ENCODE results near the gene SHC1. TPM values are rescaled to one million over a fixed set of nuclear protein-coding genes. Genes with fewer than 3 reads are reported as not detected.

SHC1 gene
- total RNA-seq, 2 experiments from 2014 or later = 45.9 to 65.7 TPM

DNA sequence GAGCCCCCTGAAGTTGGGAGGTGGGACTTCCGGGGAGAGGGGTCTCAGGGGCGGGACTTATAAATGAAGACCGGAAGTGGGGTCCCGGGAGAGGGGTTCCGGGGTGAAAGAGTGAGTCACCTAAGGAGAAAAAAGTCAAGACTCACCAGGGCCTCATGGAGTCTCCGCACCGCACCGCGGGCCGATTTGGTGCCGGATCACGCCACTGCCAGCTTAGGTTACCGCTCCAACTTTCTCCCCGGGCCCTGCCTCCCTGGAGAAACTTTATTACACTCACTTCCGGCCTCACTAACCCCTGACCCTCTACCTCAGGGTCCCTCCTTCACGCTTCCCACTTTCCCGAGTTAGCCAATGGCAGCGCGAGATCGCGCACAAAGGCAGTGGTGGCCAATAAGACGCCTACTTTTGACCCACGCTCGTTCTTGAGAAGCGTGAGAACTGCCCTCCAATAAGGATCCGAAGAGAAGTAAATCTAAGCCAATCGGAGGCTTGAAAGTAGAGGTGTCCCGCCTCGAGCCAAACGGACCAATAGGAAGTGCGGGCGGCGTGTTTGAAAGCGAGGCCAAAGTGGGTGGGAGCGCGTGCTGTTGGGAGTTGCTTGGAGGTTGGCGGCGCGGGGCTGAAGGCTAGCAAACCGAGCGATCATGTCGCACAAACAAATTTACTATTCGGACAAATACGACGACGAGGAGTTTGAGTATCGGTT is 3.7 kb upstream of the SHC1 start, which contains the start of gene CKS1B:
Gene CKS1B, plus strand, starts transcription at position 580 of the 706 bp plus-strand sequence. Its CDS starts 65 bp downstream, at position 645.
- Mint-ChIP-seq H3K4me1 (peaks cover 30% of the 10 kb centered on the region), H3K9me3 (ENCODE audit: low read depth) (no peaks in the 10 kb centered on the region), H3K27me3 (no peaks in the 10 kb centered on the region), H3K4me3 (no peak within 1 kb of the TSS), H3K27ac (no peak within 1 kb of the TSS), H3K36me3 (ENCODE audit: low read depth) (peaks cover 25% of the 10 kb centered on the region)
- intact Hi-C loops (cut with DNase I, micrococcal nuclease) = loop anchor here (1.0 to 10.0 kb wide), 19 partner anchors 9 to 789 kb away; partner anchors contain the start of genes FLAD1 (in 2 of the 2), UBE2Q1 (in 2 of the 2), ADAM15 (in 1 of the 2) and ADAR (in 1 of the 2)
- CTCF ChIA-PET = interaction anchor here (0.5 to 2.9 kb wide), 10 partner anchors 13 to 1472 kb away, joined by 3 to 15 read pairs (median 3); partner anchors contain the start of genes ADAM15, PBXIP1 and PYGO2
- peak; percentile 86 for ATAC-seq
- POLR2A ChIA-PET = interaction anchor here (0.6 to 2.3 kb wide), 11 partner anchors 9 to 640 kb away, joined by 3 to 12 read pairs (median 5); partner anchors contain the start of genes LENEP, PMVK and PYGO2
- peak; percentile 98 for DNase-seq

DNA sequence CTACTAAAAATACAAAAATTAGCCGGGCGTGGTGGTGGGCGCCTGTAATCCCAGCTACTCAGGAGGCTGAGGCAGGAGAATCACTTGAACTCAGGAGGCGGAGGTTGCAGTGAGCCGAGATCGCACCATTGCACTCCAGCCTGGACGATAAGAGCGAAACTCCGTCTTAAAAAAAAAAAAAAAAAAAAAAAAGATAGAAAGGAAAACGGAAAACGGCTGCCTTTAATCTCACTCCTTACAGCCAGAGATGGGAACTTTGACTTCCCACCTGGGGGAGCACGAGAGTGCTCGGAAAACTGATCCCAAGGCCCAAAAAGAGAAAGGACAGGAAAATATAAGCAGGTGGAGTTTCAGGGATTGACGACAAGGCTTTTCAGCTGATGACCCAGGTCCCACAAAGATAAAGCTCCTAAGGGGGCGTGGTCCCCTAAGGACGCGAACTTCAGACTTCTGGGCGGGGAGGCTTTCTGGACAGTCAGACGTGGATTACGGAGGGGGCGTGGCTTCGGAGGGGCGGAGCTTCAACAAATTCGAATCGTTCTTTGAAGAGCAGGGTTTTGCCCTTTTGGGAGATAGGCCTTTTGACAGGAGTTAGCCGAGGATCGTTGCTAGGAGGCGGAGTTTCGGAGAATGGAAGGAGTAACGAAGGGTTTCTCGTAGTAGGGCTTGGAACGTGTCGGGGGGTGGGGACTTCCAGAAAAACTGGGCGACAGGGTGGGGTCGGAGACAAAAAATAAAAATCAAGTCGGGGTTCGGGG is 3.0 kb upstream of the SHC1 start:
- DNase-seq (peak; percentile 98), ATAC-seq (peak; percentile 30)
- POLR2A ChIA-PET = interaction anchor here (0.6 to 2.3 kb wide), 14 partner anchors 8 to 639 kb away, joined by 3 to 12 read pairs (median 4); partner anchors contain the start of genes FLAD1, LENEP, PBXIP1 and PMVK
- no peaks in the 10 kb centered on the region for H3K9me3 Mint-ChIP-seq (ENCODE audit: low read depth)
- H3K27me3 Mint-ChIP-seq = no peaks in the 10 kb centered on the region
- peaks cover 25% of the 10 kb centered on the region for H3K36me3 Mint-ChIP-seq (ENCODE audit: low read depth)
- CTCF ChIA-PET = interaction anchor here (0.6 to 2.9 kb wide), 10 partner anchors 12 to 198 kb away, joined by 3 to 15 read pairs (median 3); partner anchors contain the start of genes ADAM15, PBXIP1 and PYGO2
- no peak overlapping the region for H3K27ac Mint-ChIP-seq
- intact Hi-C loops (cut with DNase I, micrococcal nuclease) = loop anchor here (1.0 to 10.0 kb wide), 19 partner anchors 10 to 789 kb away; partner anchors contain the start of genes FLAD1 (in 2 of the 2), PYGO2 (in 2 of the 2), UBE2Q1 (in 2 of the 2) and ADAM15 (in 1 of the 2)
- peaks cover 34% of the 10 kb centered on the region for H3K4me1 Mint-ChIP-seq
- no peak overlapping the region for H3K4me3 Mint-ChIP-seq

DNA sequence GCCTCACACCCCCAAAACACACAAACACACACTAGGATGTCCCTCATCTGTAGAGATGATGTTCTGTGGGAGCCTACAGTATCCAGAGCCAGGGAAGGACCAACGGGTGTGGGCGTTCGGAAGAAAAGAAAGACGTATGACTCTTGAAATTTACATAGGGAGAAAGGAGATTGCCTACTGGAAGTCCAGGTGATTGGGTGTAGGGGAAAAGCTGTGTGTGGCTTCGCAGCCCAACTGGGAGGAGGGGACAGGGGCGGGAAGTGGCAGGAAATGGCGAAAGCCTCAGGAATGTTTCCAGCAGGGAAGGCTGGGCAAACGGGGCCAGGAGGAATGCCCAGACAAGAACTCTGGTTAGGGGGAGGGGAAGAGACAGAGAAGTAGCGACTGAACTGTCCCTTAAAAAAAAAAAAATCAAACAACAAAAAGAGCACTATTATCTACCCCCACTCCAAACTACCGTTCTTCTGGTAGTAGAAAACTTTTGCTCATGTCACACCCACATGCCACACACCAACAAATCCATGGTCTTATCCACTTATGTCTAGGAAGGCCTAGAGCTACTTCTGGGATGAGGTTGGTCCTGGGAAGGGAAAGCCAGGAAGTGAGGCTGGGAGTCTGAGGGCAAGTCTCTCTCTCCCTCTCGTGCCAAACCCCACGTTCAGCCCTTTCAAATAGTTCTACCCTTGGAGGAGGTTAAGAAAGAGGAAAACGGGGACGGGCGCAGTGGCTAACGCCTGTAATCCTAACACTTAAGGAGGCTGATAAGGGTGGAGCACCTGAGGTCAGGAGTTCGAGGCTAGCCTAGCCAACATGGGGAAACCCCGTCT is 2.2 kb upstream of the SHC1 start:
- Mint-ChIP-seq H3K27ac (no peak overlapping the region), H3K36me3 (ENCODE audit: low read depth) (peaks cover 23% of the 10 kb centered on the region), H3K4me1 (peaks cover 37% of the 10 kb centered on the region), H3K9me3 (ENCODE audit: low read depth) (no peaks in the 10 kb centered on the region), H3K4me3 (no peak overlapping the region), H3K27me3 (no peaks in the 10 kb centered on the region)
- ATAC-seq = no peak
- no peak for DNase-seq
- POLR2A ChIA-PET = interaction anchor here (0.6 to 2.3 kb wide), 5 partner anchors 17 to 64 kb away, joined by 3 to 12 read pairs (median 4); partner anchors contain the start of genes PBXIP1 and PMVK
- CTCF ChIA-PET = interaction anchor here (0.9 to 2.9 kb wide), 8 partner anchors 8 to 119 kb away, joined by 3 to 12 read pairs (median 3); partner anchors contain the start of genes ADAM15 and PMVK
- intact Hi-C loops (cut with DNase I, micrococcal nuclease) = loop anchor here in 1 of 2 experiments (1.0 to 10.0 kb wide), 3 partner anchors 11 to 788 kb away; partner anchors contain the start of genes DAP3, PYGO2 and YY1AP1

DNA sequence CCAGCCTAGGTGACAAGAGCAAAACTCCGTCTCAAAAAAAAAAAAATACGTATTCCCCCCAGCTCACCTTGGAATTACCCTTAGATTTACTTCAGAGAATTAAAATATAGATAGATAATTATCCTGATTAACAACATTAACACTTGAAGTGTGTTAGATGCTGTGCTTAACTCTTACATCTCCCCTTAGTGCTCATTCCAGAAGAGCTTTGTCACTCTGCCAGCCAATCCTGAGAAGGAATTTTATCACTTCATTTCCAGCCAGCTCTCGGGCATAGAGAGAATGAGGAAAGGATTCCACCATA is 1.6 kb upstream of the SHC1 start:
- Mint-ChIP-seq H3K27ac (no peak overlapping the region), H3K9me3 (ENCODE audit: low read depth) (no peaks in the 10 kb centered on the region), H3K36me3 (ENCODE audit: low read depth) (peaks cover 22% of the 10 kb centered on the region), H3K27me3 (no peaks in the 10 kb centered on the region), H3K4me3 (no peak overlapping the region), H3K4me1 (peaks cover 34% of the 10 kb centered on the region)
- ChIA-PET POLR2A (interaction anchor here (0.6 to 1.2 kb wide), 3 partner anchors 11 to 64 kb away, joined by 3 to 4 read pairs (median 3); partner anchors contain the start of gene FLAD1), CTCF (interaction anchor here (0.7 to 2.4 kb wide), 6 partner anchors 9 to 372 kb away, joined by 3 to 12 read pairs (median 3); partner anchors contain the start of gene PMVK)
- ATAC-seq (no peak), DNase-seq (no peak)
- intact Hi-C loops (cut with DNase I, micrococcal nuclease) = loop anchor here in 1 of 2 experiments (10.0 kb wide), 2 partner anchors 713 to 787 kb away; partner anchors contain the start of genes DAP3 and YY1AP1

DNA sequence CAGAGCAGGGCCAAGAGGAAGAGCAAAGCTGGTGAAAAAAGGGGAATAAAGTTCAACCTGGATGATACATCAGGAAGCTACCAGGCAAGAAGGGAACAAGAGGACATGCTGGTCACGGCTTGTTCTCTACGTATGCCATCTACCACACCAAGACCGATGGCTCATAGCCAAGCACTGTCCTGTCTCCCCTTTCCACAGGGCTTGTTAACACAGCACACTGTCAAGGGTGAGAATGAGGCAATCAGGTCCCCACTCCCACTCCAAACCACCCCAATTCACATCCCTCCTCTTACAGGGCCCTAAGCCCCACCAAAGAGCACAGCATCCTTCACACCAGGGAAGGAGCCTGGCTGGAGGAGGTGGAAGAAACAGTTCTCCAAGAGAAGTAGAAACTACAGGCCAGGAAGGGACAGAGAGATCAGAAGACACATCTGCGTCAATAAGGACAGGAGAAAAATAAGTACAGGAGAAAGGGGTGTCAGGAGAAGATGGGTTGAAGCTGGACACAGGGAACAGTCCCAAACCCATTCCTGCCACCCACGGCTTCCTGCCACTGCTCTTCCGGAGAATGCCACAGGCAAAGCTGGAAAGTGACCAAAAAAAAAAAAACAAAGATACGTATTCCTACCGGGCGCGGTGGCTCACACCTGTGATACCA is 923 bp upstream of the SHC1 start:
- H3K27me3 Mint-ChIP-seq = no peaks in the 10 kb centered on the region
- ChIA-PET POLR2A (interaction anchor here (0.6 to 1.2 kb wide), 3 partner anchors 11 to 63 kb away, joined by 3 to 4 read pairs (median 3); partner anchors contain the start of gene FLAD1), CTCF (interaction anchor here (0.6 to 2.4 kb wide), 7 partner anchors 9 to 371 kb away, joined by 3 to 12 read pairs (median 3); partner anchors contain the start of genes EFNA4, PMVK and PYGO2)
- ATAC-seq (no peak), DNase-seq (no peak)
- H3K9me3 Mint-ChIP-seq (ENCODE audit: low read depth) = no peaks in the 10 kb centered on the region
- peak overlapping the region; percentile 82 for H3K27ac Mint-ChIP-seq
- peaks cover 34% of the 10 kb centered on the region for H3K4me1 Mint-ChIP-seq
- H3K36me3 Mint-ChIP-seq (ENCODE audit: low read depth) = peaks cover 25% of the 10 kb centered on the region
- intact Hi-C loops (cut with DNase I, micrococcal nuclease) = loop anchor here in 1 of 2 experiments (10.0 kb wide), 2 partner anchors 713 to 787 kb away; partner anchors contain the start of genes DAP3 and YY1AP1
- H3K4me3 Mint-ChIP-seq = peak overlapping the region; percentile 7

DNA sequence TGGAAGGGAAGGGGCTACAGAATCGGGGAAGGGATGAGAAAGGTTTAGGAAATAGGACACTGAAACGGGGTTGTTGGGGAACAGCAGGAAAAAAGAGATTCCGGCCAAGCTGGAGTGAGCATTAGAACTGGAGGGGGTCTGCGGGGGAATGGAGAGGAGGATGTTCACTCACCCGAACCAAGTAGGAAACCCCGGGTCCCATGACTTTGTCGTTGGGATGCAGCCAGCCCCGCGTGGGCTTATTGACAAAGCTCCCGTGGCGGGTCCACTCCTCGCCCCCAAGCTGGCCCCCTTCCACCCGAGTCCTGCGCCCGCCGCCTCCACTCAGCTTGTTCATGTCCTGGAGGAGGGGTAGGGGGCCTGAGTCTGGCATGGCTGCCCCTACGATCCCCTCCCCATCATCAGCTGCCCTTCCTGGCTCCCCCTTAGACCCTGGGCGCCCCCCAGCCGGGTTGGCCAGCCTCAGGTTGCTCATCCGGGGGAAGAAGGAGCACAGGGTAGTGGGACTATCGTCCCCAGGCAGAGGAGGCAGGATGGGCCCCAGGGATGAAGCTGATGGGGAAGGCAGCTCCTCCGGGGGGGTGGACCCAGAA is 591 bp downstream of the SHC1 start:
- Mint-ChIP-seq H3K4me1 (peaks cover 34% of the 10 kb centered on the region), H3K4me3 (no peak overlapping the region), H3K27me3 (no peaks in the 10 kb centered on the region), H3K9me3 (ENCODE audit: low read depth) (no peaks in the 10 kb centered on the region), H3K27ac (peak overlapping the region; percentile 67), H3K36me3 (ENCODE audit: low read depth) (peaks cover 31% of the 10 kb centered on the region)
- ATAC-seq (no peak), DNase-seq (no peak)
- intact Hi-C loops (cut with DNase I, micrococcal nuclease) = loop anchor here in 1 of 2 experiments (10.0 kb wide), 2 partner anchors 715 to 785 kb away; partner anchors contain the start of genes DAP3 and YY1AP1
- POLR2A ChIA-PET = interaction anchor here (1.1 to 1.2 kb wide), 2 partner anchors 14 to 29 kb away, joined by 5 read pairs; no protein-coding TSS in a partner anchor
- CTCF ChIA-PET = interaction anchor here (0.6 to 2.4 kb wide), 5 partner anchors 14 to 1044 kb away, joined by 3 to 12 read pairs (median 5); partner anchors contain the start of gene PBXIP1

DNA sequence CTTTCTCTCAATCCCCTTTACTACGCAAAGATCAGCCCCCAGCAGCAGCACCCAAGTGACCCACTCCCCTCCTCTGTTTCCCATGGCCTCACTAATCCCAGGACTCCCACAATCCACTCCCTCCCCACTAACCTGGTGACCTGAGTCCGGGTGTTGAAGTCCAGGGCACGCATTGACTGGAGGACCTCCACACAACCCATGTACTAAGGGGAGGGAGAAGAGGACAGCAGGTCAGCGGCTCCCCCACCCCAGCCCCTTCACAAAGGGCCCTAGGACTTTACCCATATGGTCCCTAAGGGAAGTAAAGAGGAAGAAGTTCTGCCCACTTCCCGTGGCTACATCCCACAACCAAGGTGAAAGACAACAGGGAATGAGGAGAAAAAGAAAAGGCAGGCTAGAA is 1.3 kb downstream of the SHC1 start:
- ChIA-PET CTCF (interaction anchor here (0.6 to 1.1 kb wide), 4 partner anchors 13 to 1043 kb away, joined by 3 to 6 read pairs (median 3); partner anchors contain the start of gene PBXIP1), POLR2A (interaction anchor here (1.2 kb wide), 1 partner anchor 13 kb away, joined by 5 read pairs; no protein-coding TSS in a partner anchor)
- intact Hi-C loops (cut with DNase I, micrococcal nuclease) = no loop called here
- Mint-ChIP-seq H3K27me3 (no peaks in the 10 kb centered on the region), H3K36me3 (ENCODE audit: low read depth) (peaks cover 36% of the 10 kb centered on the region), H3K4me3 (no peak overlapping the region), H3K9me3 (ENCODE audit: low read depth) (no peaks in the 10 kb centered on the region), H3K4me1 (peaks cover 34% of the 10 kb centered on the region), H3K27ac (peak overlapping the region; percentile 67)
- ATAC-seq = no peak
- DNase-seq = no peak

DNA sequence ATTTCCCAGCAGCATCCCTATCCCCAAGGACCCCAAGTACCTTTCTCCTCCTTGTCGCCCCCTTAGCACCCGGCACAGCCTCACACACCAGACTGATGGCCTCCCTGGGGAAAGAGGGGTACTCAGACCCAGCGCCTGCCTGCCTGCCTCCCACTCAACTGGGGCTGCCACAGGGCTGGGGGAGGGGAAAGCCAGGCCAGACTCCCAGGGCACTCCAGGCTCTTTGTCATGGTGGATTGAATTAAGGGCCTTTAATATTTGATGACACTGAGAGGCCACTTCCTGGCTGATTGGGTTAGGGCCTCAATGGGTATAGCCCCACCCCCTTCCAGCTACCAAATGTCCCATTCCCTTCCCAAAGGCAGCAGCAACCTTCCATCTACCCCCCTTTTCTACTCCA is 1.8 kb downstream of the SHC1 start:
- CTCF ChIA-PET = interaction anchor here (0.9 to 1.0 kb wide), 2 partner anchors 15 to 282 kb away, joined by 3 read pairs; no protein-coding TSS in a partner anchor
- DNase-seq (no peak), ATAC-seq (no peak)
- intact Hi-C loops (cut with DNase I, micrococcal nuclease) = no loop called here
- Mint-ChIP-seq H3K36me3 (ENCODE audit: low read depth) (peaks cover 37% of the 10 kb centered on the region), H3K4me1 (peaks cover 37% of the 10 kb centered on the region), H3K9me3 (ENCODE audit: low read depth) (no peaks in the 10 kb centered on the region), H3K27me3 (no peaks in the 10 kb centered on the region), H3K27ac (peak overlapping the region; percentile 75), H3K4me3 (no peak overlapping the region)
- POLR2A ChIA-PET = no interaction called here

DNA sequence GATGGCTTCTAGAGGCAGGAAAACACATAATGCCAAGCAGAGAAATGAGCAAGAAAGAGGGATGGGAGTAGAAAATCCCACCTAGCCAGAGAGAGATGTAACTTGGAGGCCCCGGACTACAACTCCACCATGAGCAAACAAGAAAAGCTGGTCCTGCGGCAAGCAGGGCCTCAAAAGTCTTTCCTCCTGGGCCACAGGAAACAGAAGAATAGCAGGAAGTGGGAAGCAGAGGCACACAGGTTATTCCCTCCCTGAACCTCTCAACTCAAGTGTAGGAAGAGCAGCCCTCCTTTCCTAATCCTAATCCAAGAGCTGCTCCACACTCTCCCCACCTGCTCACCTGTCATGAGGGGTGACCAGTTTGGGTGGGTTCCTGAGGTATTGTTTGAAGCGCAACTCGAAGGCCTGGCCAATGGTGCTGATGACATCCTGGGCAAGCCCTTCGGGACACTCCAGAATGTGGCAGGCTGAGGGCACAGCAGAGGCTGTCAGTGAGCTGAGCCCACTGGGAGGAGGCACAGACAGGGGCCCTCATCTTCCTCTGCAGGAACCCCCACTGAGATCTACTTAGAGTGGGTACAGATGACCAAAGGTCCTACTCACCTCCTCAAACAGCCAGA is 3.1 kb downstream of the SHC1 start:
- intact Hi-C loops (cut with DNase I, micrococcal nuclease) = no loop called here
- ATAC-seq = no peak
- no peak for DNase-seq
- Mint-ChIP-seq H3K4me1 (peaks cover 42% of the 10 kb centered on the region), H3K36me3 (ENCODE audit: low read depth) (peaks cover 48% of the 10 kb centered on the region), H3K27me3 (no peaks in the 10 kb centered on the region), H3K9me3 (ENCODE audit: low read depth) (no peaks in the 10 kb centered on the region), H3K4me3 (no peak overlapping the region), H3K27ac (no peak overlapping the region)
- ChIA-PET POLR2A (no interaction called here), CTCF (interaction anchor here (0.6 to 0.7 kb wide), 3 partner anchors 91 to 249 kb away, joined by 3 to 4 read pairs (median 3); no protein-coding TSS in a partner anchor)
